HT-29 (cell line): ENCODE results near the gene GBF1. TPM values are rescaled to one million over a fixed set of nuclear protein-coding genes. Genes with fewer than 3 reads are reported as not detected.
"Not testable (repeated sequence)": the region's sequence is repeated elsewhere in the genome, so short reads cannot be mapped to it uniquely, and the experiment has no call there.

Source experiments
- DNase-seq: peaks from one replicate; pipeline ENCODE4 v3.0.0-alpha.2; 2015; ENCODE audit warnings: low spot score
- total RNA-seq: library from RNA; depleted of rRNA; stranded (reverse); fragments of >200 nt; shearing (Covaris generic); gene quantifications from 2 replicates; pipeline ENCODE4 v1.2.3, GENCODE V29; 2014; rRNA removed

Gene GBF1, protein sequence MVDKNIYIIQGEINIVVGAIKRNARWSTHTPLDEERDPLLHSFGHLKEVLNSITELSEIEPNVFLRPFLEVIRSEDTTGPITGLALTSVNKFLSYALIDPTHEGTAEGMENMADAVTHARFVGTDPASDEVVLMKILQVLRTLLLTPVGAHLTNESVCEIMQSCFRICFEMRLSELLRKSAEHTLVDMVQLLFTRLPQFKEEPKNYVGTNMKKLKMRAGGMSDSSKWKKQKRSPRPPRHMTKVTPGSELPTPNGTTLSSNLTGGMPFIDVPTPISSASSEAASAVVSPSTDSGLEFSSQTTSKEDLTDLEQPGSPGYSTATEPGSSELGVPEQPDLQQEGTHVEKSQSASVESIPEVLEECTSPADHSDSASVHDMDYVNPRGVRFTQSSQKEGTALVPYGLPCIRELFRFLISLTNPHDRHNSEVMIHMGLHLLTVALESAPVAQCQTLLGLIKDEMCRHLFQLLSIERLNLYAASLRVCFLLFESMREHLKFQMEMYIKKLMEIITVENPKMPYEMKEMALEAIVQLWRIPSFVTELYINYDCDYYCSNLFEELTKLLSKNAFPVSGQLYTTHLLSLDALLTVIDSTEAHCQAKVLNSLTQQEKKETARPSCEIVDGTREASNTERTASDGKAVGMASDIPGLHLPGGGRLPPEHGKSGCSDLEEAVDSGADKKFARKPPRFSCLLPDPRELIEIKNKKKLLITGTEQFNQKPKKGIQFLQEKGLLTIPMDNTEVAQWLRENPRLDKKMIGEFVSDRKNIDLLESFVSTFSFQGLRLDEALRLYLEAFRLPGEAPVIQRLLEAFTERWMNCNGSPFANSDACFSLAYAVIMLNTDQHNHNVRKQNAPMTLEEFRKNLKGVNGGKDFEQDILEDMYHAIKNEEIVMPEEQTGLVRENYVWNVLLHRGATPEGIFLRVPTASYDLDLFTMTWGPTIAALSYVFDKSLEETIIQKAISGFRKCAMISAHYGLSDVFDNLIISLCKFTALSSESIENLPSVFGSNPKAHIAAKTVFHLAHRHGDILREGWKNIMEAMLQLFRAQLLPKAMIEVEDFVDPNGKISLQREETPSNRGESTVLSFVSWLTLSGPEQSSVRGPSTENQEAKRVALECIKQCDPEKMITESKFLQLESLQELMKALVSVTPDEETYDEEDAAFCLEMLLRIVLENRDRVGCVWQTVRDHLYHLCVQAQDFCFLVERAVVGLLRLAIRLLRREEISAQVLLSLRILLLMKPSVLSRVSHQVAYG (N-terminal part only)
- 28.6 and 32.5 TPM in 2 replicates for total RNA-seq

DNA sequence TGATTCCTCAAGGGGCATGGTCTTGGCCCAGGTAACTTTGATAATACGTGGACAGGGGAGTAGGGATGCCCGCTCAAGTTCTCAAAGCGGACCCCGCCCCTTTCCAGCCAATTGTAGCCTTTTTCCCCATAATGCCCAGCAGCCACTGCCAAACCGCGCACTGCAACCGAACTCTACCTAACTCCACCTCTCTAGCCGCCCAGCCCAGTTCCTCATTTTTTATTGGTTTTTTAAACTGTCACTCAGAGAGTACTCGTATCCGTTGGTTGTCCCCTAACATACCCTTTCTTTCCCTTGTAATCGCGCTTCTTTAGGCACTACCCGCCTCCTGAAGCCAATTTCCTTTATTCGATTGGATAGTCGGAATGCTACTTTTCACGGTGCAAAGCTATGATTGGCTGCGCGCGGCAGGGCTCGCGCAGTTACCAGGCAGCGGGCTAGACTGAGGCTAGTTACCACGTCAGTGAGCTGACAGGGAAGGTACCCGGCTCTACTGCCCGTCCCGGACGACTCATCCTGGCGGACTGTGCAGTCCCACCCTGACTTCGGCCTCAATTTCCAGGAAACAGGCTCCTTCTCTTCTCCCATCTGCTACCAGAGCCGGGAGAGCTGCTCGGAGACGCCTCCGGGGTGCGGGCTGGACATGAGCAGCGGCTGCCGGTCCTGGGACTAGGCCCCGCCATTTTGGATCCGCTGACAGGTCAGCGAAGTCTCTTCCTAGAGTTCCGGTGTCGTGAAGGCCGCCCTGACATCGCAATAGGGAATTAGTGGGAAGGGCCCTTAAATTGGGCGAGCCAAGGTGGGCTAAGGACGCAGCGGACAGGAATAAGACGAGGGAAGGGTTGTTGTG is at the start of gene GBF1:
TSS of gene GBF1 (plus strand) at position 451 of the 850 bp plus-strand sequence. CDS start 13,407 bp downstream, outside the sequence.
- peak; percentile 99 for DNase-seq

DNA sequence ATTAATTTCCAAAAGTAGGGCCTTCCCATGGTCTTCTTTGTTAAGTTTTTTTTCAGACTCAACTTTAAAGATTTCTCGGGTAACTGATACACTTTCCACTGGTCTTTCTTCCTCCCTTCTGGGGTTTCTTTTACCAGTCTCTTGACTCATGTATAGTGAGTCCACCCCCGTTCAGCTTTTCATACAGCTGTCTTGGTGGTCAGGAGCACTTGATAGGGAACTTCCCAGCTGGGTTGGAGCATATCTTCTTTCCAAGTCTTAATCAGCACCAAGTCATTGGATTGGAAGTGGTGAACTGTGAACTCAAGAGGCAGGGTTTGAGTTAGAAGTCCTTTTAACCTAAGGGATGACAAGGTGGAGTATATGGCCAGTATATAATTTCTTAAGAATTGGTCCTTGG is 48.4 kb upstream of the GBF1 start:
- no peak for DNase-seq

DNA sequence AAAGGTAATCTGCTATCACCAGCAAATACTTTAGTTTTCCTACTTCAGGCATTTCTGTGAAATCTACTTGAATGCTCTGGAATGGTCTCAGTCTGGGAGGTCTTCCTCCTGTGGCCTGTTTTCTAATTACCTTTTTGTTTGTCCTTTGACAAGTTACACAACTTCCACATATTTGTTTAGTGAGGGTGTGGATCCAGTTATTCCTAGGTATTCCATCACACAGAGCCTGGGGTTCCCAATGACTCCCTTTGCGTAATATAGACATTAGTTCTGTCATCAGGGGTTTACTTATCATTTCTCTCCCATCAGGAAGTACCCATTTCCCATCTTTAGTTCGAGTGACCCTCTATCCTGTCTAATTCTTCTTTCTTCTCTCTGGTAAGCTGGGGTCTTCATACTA is 47.3 kb upstream of the GBF1 start:
- DNase-seq = no peak

DNA sequence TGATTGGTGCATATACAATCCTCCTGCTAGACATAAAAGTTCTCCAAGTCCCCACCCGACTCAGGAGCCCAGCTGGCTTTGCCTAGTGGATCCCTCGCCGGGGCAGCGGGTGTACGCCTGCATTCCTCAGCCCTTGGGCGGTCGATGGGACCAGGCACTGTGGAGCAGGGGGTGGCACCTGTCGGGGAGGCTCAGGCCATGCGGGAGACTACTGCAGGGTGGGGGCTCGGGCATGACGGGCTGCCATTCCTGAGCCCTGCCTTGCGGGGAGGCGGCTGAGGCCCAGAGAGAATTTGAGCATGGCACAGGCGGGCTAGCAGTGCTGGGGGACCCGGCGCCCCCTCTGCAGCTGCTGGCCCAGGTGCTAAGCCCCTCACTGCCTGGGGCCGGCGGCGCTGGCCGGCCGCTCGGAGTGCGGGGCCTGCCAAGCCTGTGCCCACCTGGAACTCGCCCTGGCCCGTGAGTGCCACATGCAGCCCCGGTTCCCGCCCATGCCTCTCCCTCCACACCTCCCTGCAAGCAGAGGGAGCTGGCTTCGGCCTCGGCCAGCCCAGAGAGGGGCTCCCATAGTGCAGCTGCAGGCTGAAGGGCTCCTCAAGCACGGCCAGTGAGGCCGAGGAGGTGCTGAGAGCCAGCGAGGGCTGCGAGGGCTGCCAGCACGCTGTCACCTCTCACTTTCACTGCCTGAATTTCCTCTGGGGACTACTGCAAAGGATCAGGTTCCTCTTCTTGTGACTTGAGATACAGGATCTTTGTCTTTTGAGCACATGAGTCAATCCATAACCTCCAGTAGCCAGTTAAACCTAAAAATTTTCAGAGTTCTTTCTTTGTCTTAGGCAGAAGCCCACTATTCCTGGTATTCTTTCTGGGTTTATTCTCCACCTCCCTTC is 44.3 kb upstream of the GBF1 start:
- no peak for DNase-seq

DNA sequence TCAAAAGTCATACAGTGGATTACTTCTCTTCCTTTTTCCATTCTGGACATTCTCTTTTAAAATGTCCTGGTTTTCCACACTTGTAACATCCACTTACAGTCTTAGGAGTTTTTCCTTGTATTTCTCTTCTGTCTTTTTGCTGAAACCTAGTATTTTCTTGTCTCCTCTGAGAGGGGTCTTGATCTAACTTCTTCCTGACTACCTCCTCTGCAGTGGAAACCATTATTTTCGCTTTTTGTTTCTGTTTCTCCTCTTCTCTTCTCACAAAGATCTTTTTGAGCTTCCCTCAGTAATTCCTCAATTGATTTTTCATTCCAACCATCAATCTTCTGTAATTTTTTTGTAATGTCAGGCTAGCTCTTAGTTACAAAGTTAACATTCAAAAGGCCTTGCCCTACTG is 42.9 kb upstream of the GBF1 start:
- DNase-seq = no peak

DNA sequence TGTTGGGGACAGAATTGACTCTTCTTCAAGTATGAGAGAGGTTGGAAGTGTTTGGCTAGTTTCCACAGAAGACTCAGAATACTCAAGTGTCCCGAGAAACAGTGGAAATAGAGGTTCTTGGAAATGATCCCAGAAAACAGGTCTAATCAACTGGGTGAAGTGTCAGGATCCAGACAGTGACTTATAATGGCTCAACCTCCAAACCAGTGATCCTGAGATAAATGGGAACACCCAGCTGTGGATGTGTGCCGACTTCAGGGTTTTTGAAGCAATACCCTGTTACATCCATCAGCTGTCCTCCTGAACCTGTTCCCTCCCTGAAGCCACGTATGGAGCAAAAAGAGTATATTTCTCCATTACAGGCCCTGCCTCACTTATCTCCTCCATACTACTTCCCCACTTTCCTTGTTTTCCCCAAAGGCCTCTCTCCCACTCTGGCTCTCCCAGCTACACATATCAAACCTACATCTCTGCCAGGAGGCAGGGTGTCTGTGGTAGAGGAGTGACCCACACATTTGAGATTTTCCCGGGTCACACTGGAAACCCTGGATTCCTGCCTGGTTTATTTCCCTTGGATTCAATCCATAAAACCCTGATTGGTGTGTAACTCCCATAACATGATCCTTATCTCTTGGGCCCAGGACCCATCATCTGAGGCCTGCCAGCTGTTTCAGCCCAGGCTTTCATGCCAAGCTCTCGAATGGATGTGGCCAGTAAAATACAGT is 36.9 kb upstream of the GBF1 start:
- DNase-seq = no peak

DNA sequence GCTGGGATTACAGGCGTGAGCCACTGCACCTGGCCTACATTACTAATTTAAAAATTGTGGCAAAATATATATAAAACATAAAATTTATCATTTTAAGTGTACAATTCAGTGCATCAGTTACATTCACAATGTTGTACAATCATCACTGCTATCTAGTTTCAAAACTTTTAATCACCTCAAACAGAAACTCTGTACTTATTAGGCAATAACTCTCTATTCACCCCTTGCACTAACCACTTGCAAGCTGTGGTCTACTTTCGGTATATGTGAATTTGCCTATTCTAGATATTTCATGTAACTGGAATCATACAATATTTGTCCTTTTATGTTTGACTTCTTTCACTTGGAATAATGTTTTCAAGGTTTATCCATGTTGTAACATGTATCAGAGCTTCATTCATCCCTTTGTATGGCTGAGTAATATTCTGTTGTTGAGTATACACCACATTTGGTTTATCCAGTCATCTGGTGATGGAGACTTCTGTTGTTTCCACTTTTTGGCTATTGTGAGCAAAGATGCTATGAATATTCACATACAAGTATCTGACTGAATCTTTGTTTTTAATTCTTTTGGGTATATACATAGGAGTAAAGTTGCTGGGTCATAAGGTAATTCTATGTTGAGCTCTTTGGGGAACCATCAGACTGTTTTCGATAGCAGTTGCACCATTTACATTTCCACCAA is 33.6 kb upstream of the GBF1 start:
- DNase-seq = no peak

DNA sequence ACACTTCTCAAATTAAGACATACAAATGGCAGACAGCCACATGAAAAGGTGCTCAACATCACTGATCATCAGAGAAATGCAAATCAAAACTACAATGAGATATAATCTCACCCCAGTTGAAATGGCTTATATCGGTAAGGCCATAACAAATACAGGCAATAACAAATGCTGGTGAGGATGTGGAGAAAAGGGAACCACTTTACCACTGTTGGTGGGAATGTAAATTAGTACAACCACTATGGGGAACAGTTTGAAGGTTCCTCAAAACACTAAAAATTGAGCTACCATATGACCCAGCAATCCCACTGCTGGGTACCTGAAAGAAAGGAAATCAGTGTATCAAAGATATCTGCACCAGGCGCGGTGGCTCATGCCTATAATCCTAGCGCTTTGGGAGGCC is 31.7 kb upstream of the GBF1 start:
- DNase-seq = not testable (repeated sequence)

DNA sequence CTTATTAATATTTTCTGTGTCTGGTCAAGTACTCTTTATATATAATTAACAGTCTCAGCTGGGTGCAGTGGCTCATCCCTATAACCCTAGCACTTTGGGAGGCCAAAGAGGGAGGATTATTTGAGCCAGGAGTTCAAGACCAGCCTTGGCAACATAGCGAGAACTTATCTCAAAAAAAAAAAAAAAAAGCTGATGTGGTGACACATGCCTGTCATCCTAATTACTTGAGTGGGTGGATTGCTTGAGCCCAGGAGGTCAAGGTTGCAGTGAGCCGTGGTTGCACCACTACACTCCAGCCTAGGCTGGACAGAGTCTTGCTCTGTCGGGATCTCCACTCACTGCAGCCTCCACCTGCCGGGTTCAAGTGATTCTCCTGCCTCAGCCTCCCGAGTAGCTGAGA is 26.0 kb upstream of the GBF1 start:
- no peak for DNase-seq

DNA sequence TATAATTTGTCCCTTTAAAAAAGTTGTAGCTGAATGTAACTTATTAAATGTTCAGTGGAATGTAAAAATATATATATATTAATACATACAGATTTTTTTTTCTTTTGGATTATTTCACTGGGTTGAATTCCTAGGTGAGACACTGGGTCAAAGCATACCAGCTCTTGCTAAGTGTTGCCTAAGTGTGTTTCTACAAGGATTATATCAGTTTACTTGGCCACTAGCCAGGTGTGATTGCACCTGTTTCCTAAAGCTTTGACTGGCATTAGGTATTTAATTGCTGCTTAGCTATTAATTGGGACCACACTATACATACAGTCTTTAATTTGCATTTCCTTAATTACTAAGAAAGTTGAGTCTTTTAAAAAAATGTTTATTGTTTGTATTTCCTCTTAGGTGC is 24.7 kb upstream of the GBF1 start:
- DNase-seq = no peak

DNA sequence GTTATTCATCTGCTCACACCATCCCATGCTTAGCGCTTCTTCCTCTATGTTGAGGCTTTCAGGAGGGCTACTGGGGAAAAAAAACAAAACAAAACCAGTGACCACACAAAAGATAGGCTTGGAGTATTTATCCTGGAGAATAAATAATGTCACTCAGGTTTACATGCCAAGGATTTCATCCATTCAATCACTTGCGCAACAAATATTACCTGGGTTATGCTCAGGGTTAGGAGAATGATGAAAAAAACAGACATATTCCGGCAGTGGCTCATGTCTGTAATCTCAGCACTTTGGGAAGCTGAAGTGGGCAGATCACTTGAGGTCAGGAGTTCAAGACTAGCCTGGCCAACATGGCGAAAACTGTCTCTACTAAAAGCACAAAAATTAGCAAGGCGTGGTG is 22.5 kb upstream of the GBF1 start:
- DNase-seq = no peak

DNA sequence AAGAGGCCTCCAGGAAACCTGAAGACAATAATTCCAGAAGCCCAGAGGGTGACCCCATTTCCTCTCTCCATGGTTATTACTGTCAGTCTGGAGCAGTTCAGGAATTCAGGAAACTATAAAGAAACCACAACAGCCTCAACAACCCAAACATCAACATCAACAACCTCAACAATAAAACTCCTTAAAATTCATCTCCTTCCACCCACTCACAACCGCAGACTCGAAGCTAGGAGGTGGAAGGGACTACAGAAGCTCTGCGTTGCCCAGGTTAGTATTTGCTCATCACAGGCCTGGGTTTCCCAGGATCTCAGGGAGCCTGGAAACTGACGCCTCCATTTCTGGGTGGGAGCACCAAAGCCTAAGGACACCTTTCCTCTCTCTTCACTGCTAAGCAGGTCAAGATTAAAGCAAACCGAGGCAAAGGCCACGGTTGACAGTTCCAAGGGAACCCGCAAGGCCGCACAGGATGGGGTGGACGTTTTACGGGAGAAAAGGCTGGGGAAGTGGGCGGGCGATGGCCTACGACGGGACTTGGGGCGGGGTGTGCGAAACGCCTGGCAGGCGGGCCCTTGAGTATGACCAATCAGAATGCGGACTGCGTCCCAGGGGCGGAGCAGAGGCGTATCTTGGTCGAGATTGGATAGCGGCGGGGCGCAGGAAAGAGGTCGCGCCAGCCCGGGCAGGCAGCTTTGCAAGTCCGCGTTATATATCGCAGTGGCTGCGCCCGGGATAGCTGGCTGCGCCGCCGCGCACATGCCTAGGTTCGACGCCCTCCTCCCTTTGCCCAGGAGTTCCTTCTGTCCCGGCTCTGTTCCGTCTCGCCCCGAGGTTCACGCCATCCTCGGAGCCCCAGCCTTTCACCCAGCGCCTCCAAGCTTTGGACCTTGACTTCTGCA is 19.4 kb upstream of the GBF1 start, which contains the start of gene ELOVL3:
TSS of gene ELOVL3 (plus strand) at position 654 of the 896 bp plus-strand sequence. CDS start 250 bp downstream, outside the sequence.
- peak; percentile 94 for DNase-seq

DNA sequence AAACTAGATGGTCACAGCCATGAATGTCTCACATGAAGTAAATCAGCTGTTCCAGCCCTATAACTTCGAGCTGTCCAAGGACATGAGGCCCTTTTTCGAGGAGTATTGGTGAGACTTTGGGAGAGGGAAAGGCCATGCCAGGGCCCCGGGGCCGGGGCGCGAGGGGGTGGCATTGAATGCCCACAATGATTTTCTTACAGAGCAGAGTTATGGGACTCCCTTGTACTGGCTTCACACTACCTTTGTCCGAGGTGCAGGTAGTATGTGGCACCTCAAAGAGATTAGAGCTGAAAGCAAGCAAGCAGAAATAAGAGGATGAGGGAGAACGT is 18.8 kb upstream of the GBF1 start:
- DNase-seq = no peak

DNA sequence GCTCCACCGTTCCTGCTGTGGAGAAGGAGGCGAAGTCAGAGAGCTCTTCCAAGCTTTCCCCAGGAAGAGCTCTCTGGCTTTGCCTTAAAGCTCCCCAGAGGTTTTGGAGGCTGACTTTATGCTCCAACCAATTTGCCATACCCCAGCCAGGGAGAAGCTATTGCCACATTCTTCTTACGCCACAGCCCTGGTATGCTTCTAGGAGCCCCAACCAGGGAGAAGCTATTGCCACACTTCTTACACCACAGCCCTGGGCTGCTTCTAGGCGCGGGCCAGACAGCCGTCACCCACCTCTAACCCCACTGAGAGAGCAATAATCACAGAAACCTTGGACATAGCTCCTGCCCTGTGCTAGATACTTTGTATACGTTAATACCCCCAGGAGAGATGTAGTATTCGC is 18.3 kb upstream of the GBF1 start:
- no peak for DNase-seq

DNA sequence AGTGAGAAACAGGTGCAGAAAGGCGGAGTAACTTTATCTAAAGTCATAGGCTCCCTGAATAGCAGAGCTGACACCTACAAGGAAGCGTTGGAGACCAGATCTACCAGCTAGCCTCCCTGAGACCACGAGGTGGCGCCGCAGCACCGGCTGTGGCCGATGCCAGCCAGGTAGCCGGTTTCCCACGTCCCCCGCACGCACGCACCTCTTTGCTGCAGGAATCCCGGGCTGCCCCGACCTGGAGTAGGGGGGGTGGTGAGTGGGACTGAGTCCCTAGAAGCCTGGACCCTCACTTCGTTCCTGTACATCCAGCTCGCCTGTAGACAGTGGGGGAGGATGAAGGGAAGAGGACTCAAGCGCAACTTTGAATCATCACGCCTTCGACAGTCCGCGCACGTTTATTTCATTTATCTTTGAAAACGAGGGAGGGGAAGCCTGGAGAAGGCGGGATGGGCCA is 15.5 kb upstream of the GBF1 start:
- DNase-seq = peak; percentile 93

DNA sequence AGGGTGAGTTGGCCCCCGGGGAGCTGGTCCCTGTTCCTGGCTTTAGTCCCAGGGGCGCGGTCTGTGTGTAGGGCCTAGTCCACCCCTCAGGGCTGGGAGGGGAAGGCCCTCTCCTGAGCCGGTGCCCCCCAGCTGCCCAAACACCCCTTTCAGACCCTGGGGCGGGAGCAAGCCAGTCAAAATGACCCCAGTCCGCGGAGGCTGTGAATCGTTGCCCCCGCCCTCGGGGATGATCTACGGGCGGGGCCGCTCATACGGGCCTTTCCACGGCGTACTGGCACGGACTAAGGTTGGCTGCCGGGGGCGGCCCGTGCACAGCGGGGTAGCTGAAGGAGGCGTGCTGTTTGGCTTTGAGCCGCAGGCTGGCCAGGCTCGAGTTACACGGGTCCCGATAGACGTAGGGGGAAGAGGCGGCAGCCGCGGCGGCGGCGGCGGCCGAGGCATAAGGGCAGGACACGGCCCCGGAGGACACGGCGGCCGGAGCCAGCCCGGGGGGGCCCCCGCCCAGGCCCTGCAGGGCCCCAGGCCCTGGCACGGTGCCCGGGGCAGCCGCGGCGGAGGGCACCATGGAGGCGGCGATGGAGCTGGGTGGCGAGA is 15.0 kb upstream of the GBF1 start:
- peak; percentile 40 for DNase-seq

DNA sequence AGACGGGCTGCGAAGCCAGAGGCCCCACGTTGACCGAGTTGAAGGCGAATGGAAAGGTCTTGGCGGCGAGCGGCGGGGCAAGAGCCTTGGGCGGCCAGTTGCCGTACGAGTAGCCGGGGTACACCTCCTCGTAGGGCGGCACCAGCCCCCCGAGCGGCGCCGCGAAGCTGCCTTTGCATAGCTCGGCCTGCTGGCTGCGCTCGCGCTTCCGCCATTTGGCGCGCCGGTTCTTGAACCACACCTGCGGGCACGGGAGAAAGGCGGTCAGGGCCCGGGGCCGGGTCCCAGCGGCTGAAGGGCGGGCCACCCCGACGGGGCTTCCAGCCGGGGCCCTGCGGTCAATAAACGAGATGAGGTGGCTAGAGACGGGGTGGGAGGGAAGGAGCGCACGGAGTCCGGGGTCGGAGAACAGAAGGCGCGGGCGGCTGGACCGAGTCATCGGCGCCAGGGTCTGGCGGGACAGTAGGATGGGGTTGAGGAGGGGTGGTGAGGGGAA is 14.4 kb upstream of the GBF1 start:
- no peak for DNase-seq
